Gastrocnemius medialis (tissue), 4 donors: Measurements from ENCODE around the gene USF3. TPM values are rescaled to one million over a fixed set of nuclear protein-coding genes. Genes with fewer than 3 reads are reported as not detected.

ENCODE experiments used
- ATAC-seq, 2 donors: fragments of 150-250 bp; one replicate each; pipeline ENCODE4 v1.9.1; 2016
- DNase-seq, 2 donors: peaks; one replicate each; pipeline ENCODE4 v3.0.0-alpha.2; 2019
- H3K27ac ChIP-seq, 4 donors: fragments of 200-600 bp; sonication (generic); 1 replicate in 1 of 4; 2 replicates in 3 of 4; pipeline ENCODE4 v1.5.1; 2016 to 2018; ENCODE audit warnings: mild to moderate bottlenecking in 2 of 4, moderate library complexity in 1 of 4
- H3K27me3 ChIP-seq, 3 donors: fragments of 200-600 bp; sonication (generic) in 2 of 3; 1 replicate in 1 of 3; 2 replicates in 2 of 3; pipeline versions ENCODE4 v1.5.1 to v1.6.0; 2016 to 2019; ENCODE audit warnings: mild to moderate bottlenecking in 1 of 3, moderate library complexity in 1 of 3
- H3K36me3 ChIP-seq, 2 donors: fragments of 200-600 bp; sonication (generic) in 1 of 2; one replicate each; pipeline ENCODE4 v1.5.1; 2017 to 2018
- H3K4me1 ChIP-seq, 2 donors: fragments of 200-600 bp; sonication (generic) in 1 of 2; one replicate each; pipeline ENCODE4 v1.5.1; 2016 to 2017; ENCODE audit warnings: mild to moderate bottlenecking in 2 of 2
- H3K4me3 ChIP-seq, 4 donors: fragments of 200-600 bp; sonication (generic) in 3 of 4; 1 replicate in 1 of 4; 2 replicates in 3 of 4; pipeline ENCODE4 v1.5.1; 2016 to 2019; ENCODE audit warnings: mild to moderate bottlenecking in 2 of 4
- H3K9me3 ChIP-seq, 3 donors: fragments of 200-600 bp; sonication (generic) in 2 of 3; 1 replicate in 1 of 3; 2 replicates in 2 of 3; pipeline ENCODE4 v1.5.1; 2016 to 2019
- CTCF ChIP-seq, 5 experiments: fragments of 450-650 bp in 3 of 5; fragments of 200-600 bp in 2 of 5; sonication (generic) in 2 of 5; IDR thresholded peaks in 4 of 5; conservative IDR thresholded peaks in 1 of 5; 1 replicate in 4 of 5; 2 replicates in 1 of 5; pipeline ENCODE4 v1.5.1; 2016 to 2019; ENCODE audit warnings: antibody characterized with exemption in 5 of 5, mild to moderate bottlenecking in 3 of 5, moderate library complexity in 3 of 5
- POLR2A ChIP-seq, 2 donors: fragments of 450-650 bp; IDR thresholded peaks; one replicate each; pipeline ENCODE4 v1.6.1; 2017; ENCODE audit warnings: antibody characterized with exemption in 2 of 2, mild to moderate bottlenecking in 2 of 2, moderate library complexity in 2 of 2
- in situ Hi-C, 4 donors: fragments of 200-750 bp; cut with MboI; loops; one replicate each; pipeline versions ENCODE4 v1.15.0 to v1.8.0; 2017; ENCODE audit warnings: low sequenced_read_pairs in 4 of 4
- intact Hi-C: fragments of 100-400 bp; cut with DNase I; formaldehyde crosslinking; loops from one replicate; pipeline ENCODE4 v1.15.1; 2023; ENCODE audit warnings: low total_unique reads
- total RNA-seq, 4 donors: library from RNA; depleted of rRNA; stranded (reverse); fragments of >200 nt; gene quantifications; one replicate each; pipeline versions ENCODE4 v1.1.0 to v1.2.3, GENCODE V29; 2016

The USF3 gene
- total RNA-seq, 4 donors from 2014 or later: 35.7 to 49.6 (median 40.1) TPM

- intact Hi-C loops: no loop called here
- Histone ChIP-seq H3K9me3 (no peaks in the 10 kb centered on the region), H3K36me3 (peaks cover 0 to 35% of the 10 kb centered on the region in 2 donors), H3K4me1 (peaks cover 27 to 59% of the 10 kb centered on the region in 2 donors), H3K4me3 (no peak overlapping the region), H3K27me3 (no peaks in the 10 kb centered on the region), H3K27ac (peak overlapping the region; percentile 86 to 89 (median 88))
- TF ChIP-seq CTCF (IDR thresholded peaks at IDR 0.05 in 4 of 5, conservative IDR thresholded peaks at IDR 0.05 in 1 of 5): no peak
- TF ChIP-seq POLR2A (IDR thresholded peaks at IDR 0.05): no peak
- no peak for ATAC-seq
- no peak for DNase-seq
- in situ Hi-C loops: no loop called here
Observed at GRCh38 chr3:113664523-113665094, 31.8 kb downstream of the USF3 start.

- H3K4me3 ChIP-seq: no peak overlapping the region
- ATAC-seq (no peak), DNase-seq (no peak)
- in situ Hi-C loops: no loop called here
- no peaks in the 10 kb centered on the region for H3K27me3 ChIP-seq
- H3K27ac ChIP-seq: peak overlapping the region; percentile 86 to 89 (median 88)
- peaks cover 0 to 41% of the 10 kb centered on the region in 2 donors for H3K36me3 ChIP-seq
- intact Hi-C loops: no loop called here
- H3K9me3 ChIP-seq: no peaks in the 10 kb centered on the region
- peaks cover 34 to 59% of the 10 kb centered on the region in 2 donors for H3K4me1 ChIP-seq
- TF ChIP-seq POLR2A (IDR thresholded peaks at IDR 0.05) (no peak), CTCF (IDR thresholded peaks at IDR 0.05 in 4 of 5, conservative IDR thresholded peaks at IDR 0.05 in 1 of 5) (no peak)
Observed at GRCh38 chr3:113663761-113664160, 32.7 kb downstream of the USF3 start.

- Histone ChIP-seq H3K9me3 (no peaks in the 10 kb centered on the region), H3K27me3 (no peaks in the 10 kb centered on the region), H3K4me1 (peaks cover 34 to 59% of the 10 kb centered on the region in 2 donors), H3K27ac (peak overlapping the region; percentile 86 to 89 (median 88)), H3K4me3 (no peak overlapping the region), H3K36me3 (peaks cover 0 to 41% of the 10 kb centered on the region in 2 donors)
- no peak for DNase-seq
- no peak for ATAC-seq
- in situ Hi-C loops (no loop called here), intact Hi-C loops (no loop called here)
- no peak for TF ChIP-seq CTCF (IDR thresholded peaks at IDR 0.05 in 4 of 5, conservative IDR thresholded peaks at IDR 0.05 in 1 of 5)
- TF ChIP-seq POLR2A (IDR thresholded peaks at IDR 0.05): no peak
Observed at GRCh38 chr3:113663324-113663750, 33.1 kb downstream of the USF3 start.

- Histone ChIP-seq H3K27ac (peak overlapping the region; percentile 86 to 89 (median 88)), H3K4me3 (no peak overlapping the region), H3K4me1 (peaks cover 34 to 59% of the 10 kb centered on the region in 2 donors), H3K9me3 (no peaks in the 10 kb centered on the region), H3K27me3 (no peaks in the 10 kb centered on the region), H3K36me3 (peaks cover 0 to 41% of the 10 kb centered on the region in 2 donors)
- in situ Hi-C loops (no loop called here), intact Hi-C loops (no loop called here)
- DNase-seq: no peak
- no peak for ATAC-seq
- TF ChIP-seq POLR2A (IDR thresholded peaks at IDR 0.05) (no peak), CTCF (IDR thresholded peaks at IDR 0.05 in 4 of 5, conservative IDR thresholded peaks at IDR 0.05 in 1 of 5) (no peak)
Observed at GRCh38 chr3:113662824-113663223, 33.6 kb downstream of the USF3 start.
